ENCODE results near the gene SH3BP2. TPM values are rescaled to one million over a fixed set of nuclear protein-coding genes. Genes with fewer than 3 reads are reported as not detected.

The SH3BP2 gene
- polyA plus RNA-seq, 3 donors = 19.1 to 478 (median 26.9) TPM

DNA sequence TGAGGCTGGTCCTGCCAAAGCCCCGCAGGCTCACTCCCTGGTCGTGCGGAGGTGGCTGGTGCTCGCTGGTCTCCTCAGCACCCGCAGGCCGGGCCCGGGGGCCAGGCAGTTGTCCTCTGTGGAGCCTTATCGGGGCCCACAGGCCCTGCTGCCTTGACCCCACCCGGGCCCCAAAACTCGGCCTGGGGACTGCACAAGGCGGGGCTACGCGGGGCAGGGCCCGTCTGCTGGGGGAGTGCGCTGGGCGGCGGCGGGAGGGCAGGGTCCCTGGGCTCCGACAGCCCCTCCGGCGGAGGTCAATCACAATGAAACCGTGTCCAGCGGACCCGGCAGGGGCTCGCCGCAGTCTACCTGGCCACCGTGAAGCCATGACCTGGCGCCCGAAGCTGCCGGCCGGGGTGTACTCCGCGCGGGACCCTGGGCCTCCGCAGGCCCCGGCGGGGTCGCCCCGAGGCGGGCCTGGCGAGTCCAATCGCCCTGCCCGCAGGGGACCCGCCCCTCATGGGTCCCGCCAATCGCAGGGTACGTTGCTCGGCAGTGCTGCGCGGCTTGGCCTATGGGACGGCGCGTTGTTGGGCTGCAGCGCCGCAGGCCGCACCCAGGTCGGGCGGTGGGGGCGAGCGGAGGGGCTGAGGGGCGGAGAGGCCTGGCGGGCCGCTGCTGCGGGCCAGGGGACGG lies 50.5 kb downstream of the SH3BP2 start, which contains the start of gene ADD1:
Gene ADD1 (plus strand): TSS at position 582 of the 678 bp plus-strand sequence. CDS start 32,072 bp downstream, outside the sequence.
- Histone ChIP-seq H3K9me3 (replicated peaks in 1 of 2; ENCODE audit: control insufficient read depth in 1 of 2, insufficient read depth in 1 of 2, low read length in 2 of 2) (no peaks in the 10 kb centered on the region), H3K4me1 (ENCODE audit: control insufficient read depth in 1 of 2, insufficient read depth in 2 of 2, low read length in 2 of 2) (peaks cover 41 to 52% of the 10 kb centered on the region in 2 donors), H3K4me2 (replicated peaks; ENCODE audit: extremely low read depth, low read length, poor library complexity, severe bottlenecking) (peak within 1 kb of the TSS; percentile 93), H3K4me3 (replicated peaks in 1 of 3; ENCODE audit: low read depth in 2 of 3, low read length in 3 of 3) (peak within 1 kb of the TSS; percentile 76 to 95 (median 88)), H3K27ac (ENCODE audit: low read depth in 1 of 2, low read length in 2 of 2) (peak within 1 kb of the TSS; percentile 76 to 80), H3K79me2 (ENCODE audit: insufficient read depth, low read length) (peaks cover 53% of the 10 kb centered on the region), H3K36me3 (replicated peaks in 1 of 2; ENCODE audit: control insufficient read depth in 1 of 2, insufficient read depth in 2 of 2, low read length in 2 of 2) (no peaks in the 10 kb centered on the region), H4K20me1 (ENCODE audit: insufficient read depth, low read length) (peaks cover 83% of the 10 kb centered on the region), H2AFZ (ENCODE audit: insufficient read depth, low read depth, low read length, poor library complexity, severe bottlenecking) (peak within 1 kb of the TSS; percentile 72), H3K9ac (ENCODE audit: insufficient read depth, low read length, poor library complexity, severe bottlenecking) (peak within 1 kb of the TSS; percentile 83), H3K27me3 (ENCODE audit: control insufficient read depth in 2 of 2, insufficient read depth in 2 of 2, low read length in 2 of 2) (no peaks in the 10 kb centered on the region)
- under 1% methylated on average over 65 of the region's 65 CpGs for WGBS (ENCODE audit: insufficient coverage)
- Mint-ChIP-seq H3K27me3 (ENCODE audit: low read depth in 3 of 3) (peaks cover 0 to 2% (median 0%) of the 10 kb centered on the region in 3 donors), H3K9me3 (no peaks in the 10 kb centered on the region), H3K27ac (peak within 1 kb of the TSS; percentile 81 to 91 (median 89)), H3K36me3 (peaks cover 2 to 16% of the 10 kb centered on the region in 2 donors), H3K4me1 (peaks cover 56% of the 10 kb centered on the region), H3K4me3 (peak within 1 kb of the TSS; percentile 89 to 98)
- intact Hi-C loops (cut with micrococcal nuclease) = loop anchor here (5.0 to 10.0 kb wide), 2 partner anchors 46 to 91 kb away; no protein-coding TSS in a partner anchor
- DNase-seq = peak; percentile 85 to 93 (median 90)
- TF ChIP-seq, protein P1, sequence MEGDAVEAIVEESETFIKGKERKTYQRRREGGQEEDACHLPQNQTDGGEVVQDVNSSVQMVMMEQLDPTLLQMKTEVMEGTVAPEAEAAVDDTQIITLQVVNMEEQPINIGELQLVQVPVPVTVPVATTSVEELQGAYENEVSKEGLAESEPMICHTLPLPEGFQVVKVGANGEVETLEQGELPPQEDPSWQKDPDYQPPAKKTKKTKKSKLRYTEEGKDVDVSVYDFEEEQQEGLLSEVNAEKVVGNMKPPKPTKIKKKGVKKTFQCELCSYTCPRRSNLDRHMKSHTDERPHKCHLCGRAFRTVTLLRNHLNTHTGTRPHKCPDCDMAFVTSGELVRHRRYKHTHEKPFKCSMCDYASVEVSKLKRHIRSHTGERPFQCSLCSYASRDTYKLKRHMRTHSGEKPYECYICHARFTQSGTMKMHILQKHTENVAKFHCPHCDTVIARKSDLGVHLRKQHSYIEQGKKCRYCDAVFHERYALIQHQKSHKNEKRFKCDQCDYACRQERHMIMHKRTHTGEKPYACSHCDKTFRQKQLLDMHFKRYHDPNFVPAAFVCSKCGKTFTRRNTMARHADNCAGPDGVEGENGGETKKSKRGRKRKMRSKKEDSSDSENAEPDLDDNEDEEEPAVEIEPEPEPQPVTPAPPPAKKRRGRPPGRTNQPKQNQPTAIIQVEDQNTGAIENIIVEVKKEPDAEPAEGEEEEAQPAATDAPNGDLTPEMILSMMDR (IDR thresholded peaks at IDR 0.05) = no peak

DNA sequence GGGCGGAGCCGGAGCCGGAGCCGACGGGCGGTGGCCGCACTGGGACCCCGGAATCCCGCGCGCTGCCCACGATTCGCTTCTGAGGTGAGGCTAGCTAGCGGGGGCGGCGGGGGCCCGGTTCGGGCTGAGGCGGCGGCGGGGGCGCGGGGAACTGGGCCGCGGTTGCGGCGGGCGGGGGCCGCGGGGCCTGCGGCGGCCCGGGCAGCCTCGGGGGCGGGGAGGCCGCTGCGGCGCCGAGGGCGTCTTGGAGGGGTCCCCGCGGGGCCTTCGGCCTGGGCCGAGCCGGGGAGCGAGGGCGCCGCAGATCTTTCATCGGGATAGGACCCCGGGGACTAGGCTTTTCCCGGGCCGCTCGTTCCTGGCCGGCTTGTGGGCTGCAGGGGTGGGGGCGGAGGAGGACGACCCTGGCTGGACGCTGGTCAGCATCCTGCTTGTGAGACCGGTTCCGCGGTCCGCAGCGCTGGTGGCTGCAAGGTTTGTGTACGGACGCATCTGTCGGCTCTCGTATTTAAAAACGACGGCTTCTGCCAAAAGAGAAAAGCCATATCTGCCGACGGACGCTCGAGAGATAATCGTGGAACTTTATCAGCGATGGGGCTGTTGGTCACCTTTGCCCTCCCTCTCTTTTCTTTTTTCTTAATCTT lies 51.2 kb downstream of the SH3BP2 start:
- peaks cover 83% of the 10 kb centered on the region for H4K20me1 ChIP-seq (ENCODE audit: insufficient read depth, low read length)
- peak overlapping the region; percentile 76 to 95 (median 88) for H3K4me3 ChIP-seq (replicated peaks in 1 of 3; ENCODE audit: low read depth in 2 of 3, low read length in 3 of 3)
- Mint-ChIP-seq H3K4me3 (peak overlapping the region; percentile 89 to 98), H3K4me1 (peaks cover 50% of the 10 kb centered on the region), H3K36me3 (peaks cover 0 to 10% of the 10 kb centered on the region in 2 donors), H3K9me3 (no peaks in the 10 kb centered on the region), H3K27me3 (ENCODE audit: low read depth in 3 of 3) (peaks cover 0 to 2% (median 0%) of the 10 kb centered on the region in 3 donors), H3K27ac (peak overlapping the region; percentile 54 to 91 (median 81))
- H3K9ac ChIP-seq (ENCODE audit: insufficient read depth, low read length, poor library complexity, severe bottlenecking) = peak overlapping the region; percentile 83
- H2AFZ ChIP-seq (ENCODE audit: insufficient read depth, low read depth, low read length, poor library complexity, severe bottlenecking) = peak overlapping the region; percentile 72
- H3K27ac ChIP-seq (ENCODE audit: low read depth in 1 of 2, low read length in 2 of 2) = peak overlapping the region; percentile 36 to 80
- no peaks in the 10 kb centered on the region for H3K36me3 ChIP-seq (replicated peaks in 1 of 2; ENCODE audit: control insufficient read depth in 1 of 2, insufficient read depth in 2 of 2, low read length in 2 of 2)
- H3K4me2 ChIP-seq (replicated peaks; ENCODE audit: extremely low read depth, low read length, poor library complexity, severe bottlenecking) = peak overlapping the region; percentile 93
- TF ChIP-seq, protein P1 (IDR thresholded peaks at IDR 0.05) = no peak
- WGBS (ENCODE audit: insufficient coverage) = under 1% methylated on average over 73 of the region's 74 CpGs
- H3K27me3 ChIP-seq (ENCODE audit: control insufficient read depth in 2 of 2, insufficient read depth in 2 of 2, low read length in 2 of 2) = no peaks in the 10 kb centered on the region
- intact Hi-C loops (cut with micrococcal nuclease) = loop anchor here (5.0 to 10.0 kb wide), 2 partner anchors 47 to 91 kb away; no protein-coding TSS in a partner anchor
- peaks cover 34 to 47% of the 10 kb centered on the region in 2 donors for H3K4me1 ChIP-seq (ENCODE audit: control insufficient read depth in 1 of 2, insufficient read depth in 2 of 2, low read length in 2 of 2)
- no peak for DNase-seq
- H3K9me3 ChIP-seq (replicated peaks in 1 of 2; ENCODE audit: control insufficient read depth in 1 of 2, insufficient read depth in 1 of 2, low read length in 2 of 2) = no peaks in the 10 kb centered on the region
- H3K79me2 ChIP-seq (ENCODE audit: insufficient read depth, low read length) = peaks cover 59% of the 10 kb centered on the region
